GM10847 (cell line): ENCODE measurements around the gene EPHA4.

ENCODE experiments used
- POLR2A ChIP-seq: IDR thresholded peaks from 2 replicates; pipeline ENCODE4 v1.6.1; 2011; ENCODE audit not compliant: insufficient read length; ENCODE audit errors: extremely low read depth

Gene EPHA4

GRCh38 chr2:221562226-221562625, 9.9 kb downstream of the EPHA4 start:
- TF ChIP-seq POLR2A, result no peak

GRCh38 chr2:221561770-221562169, 10.3 kb downstream of the EPHA4 start:
- TF ChIP-seq POLR2A, result no peak

DNA sequence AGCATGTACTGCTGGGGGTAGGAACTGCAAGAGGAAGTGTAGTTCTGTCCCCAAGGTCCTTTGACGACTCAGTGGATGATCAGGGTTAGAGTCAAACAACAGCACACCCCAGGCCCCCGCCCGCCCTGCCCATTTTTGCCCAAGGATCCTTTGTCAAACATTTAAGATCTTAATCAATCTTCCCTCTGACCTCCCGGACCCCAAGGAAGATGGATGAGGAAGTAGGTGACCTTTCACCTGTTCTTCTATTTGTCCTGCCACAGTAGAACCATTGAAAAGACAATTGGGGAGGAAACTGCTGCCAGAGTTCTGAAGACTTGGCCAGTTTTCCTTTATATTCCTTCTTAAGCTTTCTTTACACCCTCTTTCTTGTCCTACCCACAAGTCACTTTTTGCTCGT, 12.1 kb downstream of the EPHA4 start:
- TF ChIP-seq POLR2A, result no peak

DNA sequence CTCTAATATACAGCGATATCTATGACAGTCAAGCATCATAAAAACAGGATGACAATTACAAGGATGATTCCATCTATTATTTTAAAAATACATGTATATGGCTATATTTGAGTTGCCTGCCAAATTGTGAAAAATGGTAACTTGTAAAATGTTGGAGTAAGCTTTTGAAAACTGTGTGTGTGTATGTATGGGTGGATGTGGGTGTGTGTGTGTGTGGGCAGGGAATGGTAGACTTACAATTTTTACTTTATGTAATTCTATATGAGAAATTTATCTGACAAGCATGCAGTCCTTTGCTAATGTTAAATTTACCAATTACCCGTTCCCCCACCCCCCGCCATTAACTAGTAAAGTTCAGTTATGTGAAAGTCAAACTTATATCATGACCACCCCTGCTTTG, 14.0 kb downstream of the EPHA4 start:
- TF ChIP-seq POLR2A, result no peak

DNA sequence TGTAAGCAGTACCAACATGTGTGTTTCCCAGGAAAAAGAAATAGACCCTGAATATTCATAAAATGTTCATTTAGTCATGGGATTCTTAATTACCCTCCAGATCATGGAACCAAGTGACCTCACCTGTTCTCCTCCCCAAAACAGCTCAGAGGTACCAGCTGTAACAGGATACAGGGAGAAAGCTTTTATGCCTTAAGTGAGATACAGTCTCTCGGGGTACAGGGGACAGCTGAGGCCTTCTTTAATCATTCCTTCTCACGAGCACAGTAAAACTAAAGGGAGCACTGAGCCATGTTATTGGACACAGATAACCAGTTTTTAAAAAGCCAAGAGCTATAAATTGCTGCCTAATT, 16.6 kb downstream of the EPHA4 start:
- no peak for TF ChIP-seq POLR2A

DNA sequence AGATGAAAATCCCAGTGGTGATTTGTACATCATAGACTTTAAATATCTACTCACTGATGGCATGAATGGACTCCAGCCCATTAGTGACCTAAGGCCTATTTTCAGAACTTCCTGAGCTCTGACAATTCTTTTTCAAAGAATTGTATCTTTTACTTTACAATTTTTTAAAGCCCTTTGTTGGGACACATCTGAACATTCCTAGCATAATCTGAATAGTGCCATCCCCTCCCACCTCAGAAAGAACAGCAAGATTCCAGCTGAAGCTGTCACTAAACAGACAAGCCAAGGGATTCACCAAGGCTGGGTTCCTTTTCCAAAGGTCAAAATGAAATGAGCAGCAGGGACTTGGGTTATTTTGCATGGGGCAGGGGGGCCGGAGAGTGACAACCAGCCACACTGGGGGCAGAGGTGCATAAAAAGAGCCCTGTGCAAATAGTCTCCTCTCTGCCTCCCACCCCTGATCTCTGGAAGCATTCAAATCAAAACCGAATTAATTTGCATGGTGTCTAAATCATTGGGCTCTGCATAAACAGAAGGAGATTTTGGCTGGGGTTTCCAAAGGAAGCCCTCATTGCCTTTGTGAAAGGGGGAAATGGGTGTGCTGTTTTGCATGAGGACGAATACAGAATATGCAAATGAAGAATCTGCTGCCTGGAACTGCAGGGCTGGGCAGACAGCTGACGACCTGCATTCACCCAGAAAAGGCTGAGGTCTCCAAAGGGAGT, 17.2 kb downstream of the EPHA4 start:
- TF ChIP-seq POLR2A, result no peak

DNA sequence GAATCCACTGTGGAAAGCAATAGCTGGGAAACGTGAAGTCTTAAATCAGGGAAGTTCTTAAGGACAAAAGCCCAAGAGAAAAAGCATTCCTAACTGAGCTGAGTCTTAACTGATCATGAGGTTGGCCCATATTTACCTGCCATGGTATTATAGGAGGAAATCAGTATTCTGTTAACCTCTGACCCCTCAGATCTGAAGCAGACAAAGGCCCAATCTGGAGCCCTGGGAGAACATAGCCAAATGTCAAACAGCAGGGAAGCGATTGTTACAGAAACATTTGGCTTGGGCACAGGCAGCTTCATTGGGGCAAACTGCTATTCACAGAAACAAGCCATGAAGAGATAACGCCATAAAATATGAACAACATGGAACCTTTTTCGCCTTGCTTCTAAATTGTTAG, 18.8 kb downstream of the EPHA4 start:
- TF ChIP-seq POLR2A, result no peak

DNA sequence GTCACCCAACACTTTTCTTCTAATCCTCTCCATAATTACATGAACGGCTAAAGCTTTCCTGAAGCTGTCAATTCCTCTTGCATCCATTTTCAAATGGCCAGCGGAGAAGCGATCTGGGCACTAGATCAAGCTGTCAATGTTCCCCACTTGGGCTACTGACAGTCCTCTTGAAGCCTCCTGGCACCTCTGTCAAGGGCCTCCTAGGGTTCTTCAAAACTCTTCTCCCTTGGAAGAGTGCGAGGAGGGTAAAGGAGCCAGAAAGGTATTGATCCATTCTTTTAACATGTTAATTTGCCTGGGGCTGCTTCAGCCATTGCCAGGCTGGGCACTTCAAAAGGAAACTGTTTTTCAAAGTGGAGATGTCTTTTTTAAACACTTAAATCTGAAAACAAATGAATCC, 19.8 kb downstream of the EPHA4 start:
- TF ChIP-seq POLR2A, result no peak

DNA sequence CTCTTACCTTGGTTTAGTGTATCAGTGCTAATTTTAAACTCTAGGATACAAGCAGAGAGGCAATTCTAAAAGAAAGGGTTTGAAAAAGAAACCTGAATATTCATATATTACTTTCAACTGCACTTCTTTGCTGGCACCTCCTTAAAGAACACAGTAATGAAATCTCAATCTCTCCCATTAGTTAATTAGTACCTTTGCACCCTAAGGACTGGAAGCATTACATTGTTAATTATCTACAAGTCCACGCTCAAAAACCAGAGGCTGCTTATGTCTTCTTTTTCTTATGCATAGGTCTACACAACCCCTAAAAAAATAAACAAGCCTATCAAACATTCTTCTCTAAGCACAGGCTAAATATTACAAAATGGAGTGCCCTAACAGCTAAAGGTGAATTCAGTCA, 20.2 kb downstream of the EPHA4 start:
- TF ChIP-seq POLR2A, result no peak

GRCh38 chr2:221549143-221549542, 23.0 kb downstream of the EPHA4 start:
- no peak for TF ChIP-seq POLR2A

- TF ChIP-seq POLR2A, result no peak
These were observed 25.4 kb downstream of the EPHA4 start for GRCh38 chr2:221546505-221547225.

DNA sequence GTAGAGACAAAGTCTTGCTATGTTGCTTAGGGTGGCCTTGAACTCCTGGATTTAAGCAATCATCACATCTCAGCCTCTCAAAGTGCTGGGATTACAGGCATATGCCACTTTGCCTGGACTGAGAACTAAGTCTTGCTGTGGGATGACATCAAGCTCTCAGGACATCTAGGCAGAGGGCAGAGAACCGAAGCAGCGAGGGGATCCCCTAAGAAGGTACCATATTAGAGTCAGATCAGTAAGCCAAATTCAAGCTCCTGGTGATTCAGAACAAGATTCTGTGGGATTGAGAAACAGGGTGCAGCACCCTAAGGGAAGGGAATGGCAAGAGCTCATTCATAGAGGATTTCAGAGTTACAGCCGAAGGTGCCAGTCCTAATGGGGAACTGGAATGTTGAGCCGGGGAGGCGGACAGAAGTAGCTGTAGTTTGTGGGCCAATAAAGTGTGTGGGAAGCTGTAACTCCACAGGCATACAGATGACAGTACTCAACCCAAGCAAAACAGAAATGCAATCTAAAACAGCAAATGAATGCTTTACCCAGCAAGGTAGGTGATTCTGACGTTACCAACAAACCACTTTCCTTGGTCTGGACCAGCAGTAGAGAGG, 30.9 kb downstream of the EPHA4 start:
- no peak for TF ChIP-seq POLR2A

GRCh38 chr2:221539246-221539645, 32.9 kb downstream of the EPHA4 start:
- TF ChIP-seq POLR2A, result no peak

DNA sequence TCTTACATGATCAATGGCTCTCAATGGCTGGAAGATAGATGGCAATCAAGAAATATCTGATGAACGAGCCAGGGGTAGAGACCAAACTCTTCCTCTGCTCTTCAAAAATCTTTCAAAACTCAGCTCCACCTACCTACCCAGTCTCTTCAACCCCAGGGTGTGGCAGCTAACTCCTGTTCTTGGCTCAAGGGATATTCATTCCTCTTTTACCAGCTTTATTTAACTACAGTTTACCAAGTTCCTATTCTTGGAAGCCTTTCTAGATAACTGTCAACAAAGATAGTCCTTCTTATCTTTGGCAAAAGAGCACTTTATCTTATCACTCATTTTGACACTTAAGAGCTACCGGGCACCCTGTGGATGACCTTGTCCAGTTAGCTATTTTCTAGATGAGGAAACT, 36.3 kb downstream of the EPHA4 start:
- TF ChIP-seq POLR2A, result no peak

- TF ChIP-seq POLR2A, result no peak
These were observed 38.8 kb downstream of the EPHA4 start for GRCh38 chr2:221533299-221533698.

GRCh38 chr2:221532641-221533040, 39.5 kb downstream of the EPHA4 start:
- TF ChIP-seq POLR2A, result no peak
